ENCODE data around the gene CASP2.

The CASP2 gene

DNA sequence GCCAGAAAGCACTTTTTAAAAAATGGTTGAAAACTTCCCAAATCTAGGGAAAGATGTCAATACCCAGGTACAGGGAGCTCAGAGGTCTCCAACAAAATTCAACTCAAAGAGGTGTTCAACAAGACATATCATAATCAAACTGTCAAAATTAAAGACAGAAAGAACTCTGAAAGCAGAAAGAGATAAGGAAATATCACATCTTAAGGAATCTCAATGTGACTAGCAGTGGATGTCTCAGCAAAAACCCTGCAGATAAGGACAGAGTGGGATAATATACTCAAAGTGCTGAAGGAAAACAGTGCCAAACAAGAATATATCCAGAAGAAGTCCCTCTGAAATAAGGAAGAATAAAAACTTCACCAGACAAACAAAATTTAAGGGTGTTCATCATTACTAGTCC, 38.0 kb upstream of the CASP2 start:
- H3K36me3 ChIP-seq (ENCODE audit: insufficient read depth, low read length) = no peaks in the 10 kb centered on the region
- H3K27me3 ChIP-seq (ENCODE audit: insufficient read depth, low read length) = no peaks in the 10 kb centered on the region
- H3K27ac ChIP-seq (ENCODE audit: low read depth, low read length) = no peak overlapping the region
- H3K4me1 ChIP-seq (ENCODE audit: insufficient read depth, low read length) = no peaks in the 10 kb centered on the region
- no peak overlapping the region for H3K9ac ChIP-seq (ENCODE audit: low read depth, low read length)
- H3K4me3 ChIP-seq (ENCODE audit: low read length) = no peak overlapping the region
- H3K9me3 ChIP-seq (ENCODE audit: insufficient read depth, low read depth, low read length) = no peaks in the 10 kb centered on the region; the same call in 1 of the 2 replicates

- no CpG with 5 or more reads among the region's 1 CpG for WGBS
- Histone ChIP-seq H3K27me3 (ENCODE audit: insufficient read depth, low read length) (no peaks in the 10 kb centered on the region), H3K36me3 (ENCODE audit: insufficient read depth, low read length) (no peaks in the 10 kb centered on the region), H3K4me1 (ENCODE audit: insufficient read depth, low read length) (no peaks in the 10 kb centered on the region), H3K27ac (ENCODE audit: low read depth, low read length) (no peak overlapping the region), H3K9ac (ENCODE audit: low read depth, low read length) (no peak overlapping the region), H3K4me3 (ENCODE audit: low read length) (no peak overlapping the region), H3K9me3 (ENCODE audit: insufficient read depth, low read depth, low read length) (no peaks in the 10 kb centered on the region; the same call in 1 of the 2 replicates)
These were observed 37.3 kb upstream of the CASP2 start for GRCh38 chr7:143250822-143251221.

- 92% methylated on average over 2 of the region's 2 CpGs for WGBS
- Histone ChIP-seq H3K4me3 (ENCODE audit: low read length) (no peak overlapping the region), H3K27ac (ENCODE audit: low read depth, low read length) (no peak overlapping the region)
These were observed 36.1 kb upstream of the CASP2 start for GRCh38 chr7:143252006-143252405.

DNA sequence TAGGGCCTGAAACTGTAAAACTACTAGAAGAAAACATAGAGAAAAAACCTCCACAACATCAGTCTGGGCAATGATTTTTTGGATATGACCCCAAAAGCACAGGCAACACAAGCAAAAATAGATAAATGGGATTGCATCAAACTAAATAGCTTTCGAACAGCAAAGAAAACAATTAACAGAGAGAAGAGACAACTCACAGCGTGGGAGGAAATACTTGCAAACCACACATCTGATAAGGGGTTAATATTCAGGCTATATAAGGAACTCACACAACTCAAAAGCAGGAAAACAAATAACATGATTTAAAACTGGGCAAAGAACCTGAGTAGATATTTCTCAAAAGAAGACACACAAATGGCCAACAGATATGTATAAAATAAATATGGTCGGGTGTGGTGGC, 32.6 kb upstream of the CASP2 start:
- Histone ChIP-seq H3K27ac (ENCODE audit: low read depth, low read length) (no peak overlapping the region), H3K9me3 (ENCODE audit: insufficient read depth, low read depth, low read length) (no peaks in the 10 kb centered on the region; the same call in 1 of the 2 replicates), H3K4me3 (ENCODE audit: low read length) (no peak overlapping the region), H3K36me3 (ENCODE audit: insufficient read depth, low read length) (no peaks in the 10 kb centered on the region), H3K27me3 (ENCODE audit: insufficient read depth, low read length) (no peaks in the 10 kb centered on the region), H3K9ac (ENCODE audit: low read depth, low read length) (no peak overlapping the region), H3K4me1 (ENCODE audit: insufficient read depth, low read length) (no peaks in the 10 kb centered on the region)
- WGBS = 86% methylated on average over 1 of the region's 3 CpGs

More at GRCh38 chr7:143252006-143252405, 36.1 kb upstream of the CASP2 start:
- Histone ChIP-seq H3K9me3 (ENCODE audit: insufficient read depth, low read depth, low read length) (no peaks in the 10 kb centered on the region; the same call in 1 of the 2 replicates), H3K36me3 (ENCODE audit: insufficient read depth, low read length) (no peaks in the 10 kb centered on the region), H3K4me1 (ENCODE audit: insufficient read depth, low read length) (no peaks in the 10 kb centered on the region), H3K27me3 (ENCODE audit: insufficient read depth, low read length) (no peaks in the 10 kb centered on the region), H3K9ac (ENCODE audit: low read depth, low read length) (no peak overlapping the region)

DNA sequence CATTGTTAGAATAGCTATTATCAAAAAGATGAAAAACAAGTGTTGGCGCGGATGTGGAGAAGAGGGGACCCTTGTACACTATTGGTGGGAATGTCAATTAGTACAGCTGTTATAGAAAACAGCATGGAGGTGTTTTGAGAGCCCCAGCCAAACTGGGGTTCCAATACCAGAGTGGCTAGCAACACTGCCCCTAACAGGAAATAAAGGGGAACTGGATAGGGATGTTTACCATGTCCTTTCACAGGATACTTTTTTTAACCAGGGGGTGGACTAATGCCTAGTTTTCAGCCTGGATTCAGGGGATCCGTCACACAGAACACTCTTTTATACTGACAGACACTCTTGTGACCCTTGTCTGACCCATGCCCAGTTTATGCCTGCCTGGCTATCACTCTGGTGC, 31.8 kb upstream of the CASP2 start:
- H3K27ac ChIP-seq (ENCODE audit: low read depth, low read length) = no peak overlapping the region
- no peaks in the 10 kb centered on the region for H3K4me1 ChIP-seq (ENCODE audit: insufficient read depth, low read length)
- H3K36me3 ChIP-seq (ENCODE audit: insufficient read depth, low read length) = no peaks in the 10 kb centered on the region
- H3K9ac ChIP-seq (ENCODE audit: low read depth, low read length) = no peak overlapping the region
- H3K27me3 ChIP-seq (ENCODE audit: insufficient read depth, low read length) = no peaks in the 10 kb centered on the region
- H3K9me3 ChIP-seq (ENCODE audit: insufficient read depth, low read depth, low read length) = no peaks in the 10 kb centered on the region; the same call in 1 of the 2 replicates
- H3K4me3 ChIP-seq (ENCODE audit: low read length) = no peak overlapping the region
- 90% methylated on average over 3 of the region's 3 CpGs for WGBS

GRCh38 chr7:143256932-143257331, 31.2 kb upstream of the CASP2 start:
- H3K4me3 ChIP-seq (ENCODE audit: low read length) = no peak overlapping the region
- H3K27me3 ChIP-seq (ENCODE audit: insufficient read depth, low read length) = no peaks in the 10 kb centered on the region
- H3K4me1 ChIP-seq (ENCODE audit: insufficient read depth, low read length) = no peaks in the 10 kb centered on the region
- no peaks in the 10 kb centered on the region; the same call in 1 of the 2 replicates for H3K9me3 ChIP-seq (ENCODE audit: insufficient read depth, low read depth, low read length)
- H3K36me3 ChIP-seq (ENCODE audit: insufficient read depth, low read length) = no peaks in the 10 kb centered on the region
- 93% methylated on average over 4 of the region's 4 CpGs for WGBS
- H3K9ac ChIP-seq (ENCODE audit: low read depth, low read length) = no peak overlapping the region
- no peak overlapping the region for H3K27ac ChIP-seq (ENCODE audit: low read depth, low read length)

- no peaks in the 10 kb centered on the region; the same call in 1 of the 2 replicates for H3K9me3 ChIP-seq (ENCODE audit: insufficient read depth, low read depth, low read length)
- 96% methylated on average over 5 of the region's 5 CpGs for WGBS
These were observed 30.6 kb upstream of the CASP2 start for GRCh38 chr7:143257501-143257900.

GRCh38 chr7:143258831-143259230, 29.3 kb upstream of the CASP2 start:
- Histone ChIP-seq H3K4me3 (ENCODE audit: low read length) (no peak overlapping the region), H3K4me1 (ENCODE audit: insufficient read depth, low read length) (no peaks in the 10 kb centered on the region), H3K27ac (ENCODE audit: low read depth, low read length) (no peak overlapping the region), H3K9ac (ENCODE audit: low read depth, low read length) (no peak overlapping the region), H3K9me3 (ENCODE audit: insufficient read depth, low read depth, low read length) (no peaks in the 10 kb centered on the region; the same call in 1 of the 2 replicates), H3K27me3 (ENCODE audit: insufficient read depth, low read length) (no peaks in the 10 kb centered on the region), H3K36me3 (ENCODE audit: insufficient read depth, low read length) (no peaks in the 10 kb centered on the region)
- WGBS = 88% methylated on average over 2 of the region's 2 CpGs

More at GRCh38 chr7:143257501-143257900, 30.6 kb upstream of the CASP2 start:
- Histone ChIP-seq H3K9ac (ENCODE audit: low read depth, low read length) (no peak overlapping the region), H3K4me3 (ENCODE audit: low read length) (no peak overlapping the region), H3K36me3 (ENCODE audit: insufficient read depth, low read length) (no peaks in the 10 kb centered on the region), H3K4me1 (ENCODE audit: insufficient read depth, low read length) (no peaks in the 10 kb centered on the region), H3K27ac (ENCODE audit: low read depth, low read length) (no peak overlapping the region), H3K27me3 (ENCODE audit: insufficient read depth, low read length) (no peaks in the 10 kb centered on the region)

- H3K4me1 ChIP-seq (ENCODE audit: insufficient read depth, low read length) = no peaks in the 10 kb centered on the region
- H3K27ac ChIP-seq (ENCODE audit: low read depth, low read length) = no peak overlapping the region
- H3K9me3 ChIP-seq (ENCODE audit: insufficient read depth, low read depth, low read length) = no peaks in the 10 kb centered on the region
- no peak overlapping the region for H3K4me3 ChIP-seq (ENCODE audit: low read length)
- no peak overlapping the region for H3K9ac ChIP-seq (ENCODE audit: low read depth, low read length)
- peaks cover 5% of the 10 kb centered on the region; the same call in 1 of the 2 replicates for H3K27me3 ChIP-seq (ENCODE audit: insufficient read depth, low read length)
- 93% methylated on average over 2 of the region's 2 CpGs for WGBS
- H3K36me3 ChIP-seq (ENCODE audit: insufficient read depth, low read length) = no peaks in the 10 kb centered on the region
These were observed 28.4 kb upstream of the CASP2 start for GRCh38 chr7:143259765-143260164.

GRCh38 chr7:143261901-143262300, 26.2 kb upstream of the CASP2 start:
- no peaks in the 10 kb centered on the region for H3K4me1 ChIP-seq (ENCODE audit: insufficient read depth, low read length)
- no peaks in the 10 kb centered on the region for H3K9me3 ChIP-seq (ENCODE audit: insufficient read depth, low read depth, low read length)
- 0 out of 2 replicates have a peak, but pooled peaks cover under 1% of the 10 kb centered on the region for H3K36me3 ChIP-seq (ENCODE audit: insufficient read depth, low read length)
- no peak overlapping the region for H3K4me3 ChIP-seq (ENCODE audit: low read length)
- H3K27ac ChIP-seq (ENCODE audit: low read depth, low read length) = no peak overlapping the region
- no peak overlapping the region for H3K9ac ChIP-seq (ENCODE audit: low read depth, low read length)
- WGBS = no CpG with 5 or more reads among the region's 1 CpG
- H3K27me3 ChIP-seq (ENCODE audit: insufficient read depth, low read length) = peaks cover 5% of the 10 kb centered on the region; the same call in 1 of the 2 replicates

GRCh38 chr7:143263266-143264195, 24.6 kb upstream of the CASP2 start, which contains the start of gene GSTK1:
Gene GSTK1 (plus strand): TSS chr7:143263441. CDS start chr7:143263514, 73 bp downstream.
- Histone ChIP-seq H3K27ac (ENCODE audit: low read depth, low read length) (peak within 1 kb of the TSS; percentile 65), H3K4me1 (ENCODE audit: insufficient read depth, low read length) (no peaks in the 10 kb centered on the region), H3K27me3 (ENCODE audit: insufficient read depth, low read length) (peaks cover 5% of the 10 kb centered on the region; the same call in 1 of the 2 replicates), H3K9me3 (ENCODE audit: insufficient read depth, low read depth, low read length) (no peaks in the 10 kb centered on the region), H3K36me3 (ENCODE audit: insufficient read depth, low read length) (peaks cover 12% of the 10 kb centered on the region), H3K9ac (ENCODE audit: low read depth, low read length) (peak within 1 kb of the TSS; percentile 81), H3K4me3 (ENCODE audit: low read length) (peak within 1 kb of the TSS; percentile 81)
- WGBS = 9% methylated on average over 48 of the region's 48 CpGs

Measured in HUES64 (cell line).